ENCODE results near the gene COQ8A.

The COQ8A gene

GRCh38 chr1:227010645-227011044 is 70.6 kb downstream of the COQ8A start:
- no peak for DNase-seq (ENCODE audit: low spot score)

GRCh38 chr1:227016990-227017389 is 76.9 kb downstream of the COQ8A start:
- DNase-seq (ENCODE audit: low spot score) = no peak

- DNase-seq (ENCODE audit: low spot score) = no peak
These were observed 92.3 kb downstream of the COQ8A start for GRCh38 chr1:227032396-227032795.

GRCh38 chr1:227033880-227034279 is 93.8 kb downstream of the COQ8A start:
- DNase-seq (ENCODE audit: low spot score) = no peak

- no peak for DNase-seq (ENCODE audit: low spot score)
These were observed 95.2 kb downstream of the COQ8A start for GRCh38 chr1:227035316-227035715.

GRCh38 chr1:227037121-227037520 is 97.0 kb downstream of the COQ8A start:
- DNase-seq (ENCODE audit: low spot score) = no peak

Data from putamen (tissue), 1 donor.